Heart right ventricle (tissue), 16 donors: ENCODE data around the gene SHISA4. TPM values are rescaled to one million over a fixed set of nuclear protein-coding genes. Genes with fewer than 3 reads are reported as not detected.

Source experiments
- ATAC-seq, 8 donors: fragments of 200-7000 bp; cut with Tn5 transposase; one replicate each; pipeline ENCODE4 v1.9.1; 2020; ENCODE audit warnings: mild to moderate bottlenecking in 8 of 8, moderate library complexity in 8 of 8, moderate number of reproducible peaks in 1 of 8
- DNase-seq, 2 donors: peaks; one replicate each; pipeline ENCODE4 v3.0.0-alpha.2; 2020
- H3K27ac ChIP-seq, 10 donors: fragments of 200-600 bp; sonication (generic) in 2 of 10; one replicate each; pipeline versions ENCODE4 v1.5.0 to v1.8.0; 2020 to 2022; ENCODE audit warnings: mild to moderate bottlenecking in 3 of 10
- H3K27me3 ChIP-seq, 7 donors: fragments of 200-600 bp; one replicate each; pipeline ENCODE4 v1.8.0; 2021 to 2022; ENCODE audit warnings: mild to moderate bottlenecking in 2 of 7
- H3K36me3 ChIP-seq, 9 donors: fragments of 200-600 bp; sonication (generic) in 1 of 9; one replicate each; pipeline versions ENCODE4 v1.5.0 to v1.8.0; 2020 to 2022; ENCODE audit warnings: mild to moderate bottlenecking in 2 of 9
- H3K4me1 ChIP-seq, 9 donors: fragments of 200-600 bp; sonication (generic) in 1 of 9; one replicate each; pipeline versions ENCODE4 v1.5.0 to v1.8.0; 2020 to 2022; ENCODE audit warnings: mild to moderate bottlenecking in 4 of 9
- H3K4me3 ChIP-seq, 10 donors: fragments of 200-600 bp; sonication (generic) in 2 of 10; one replicate each; pipeline versions ENCODE4 v1.5.0 to v1.8.0; 2020 to 2022; ENCODE audit warnings: mild to moderate bottlenecking in 7 of 10, moderate library complexity in 2 of 10
- H3K9me3 ChIP-seq, 11 donors: fragments of 200-600 bp in 10 of 11; sonication (generic) in 2 of 11; one replicate each; pipeline versions ENCODE4 v1.5.0 to v1.8.0; 2013 to 2022; ENCODE audit warnings: mild to moderate bottlenecking in 2 of 11, control low read depth in 1 of 11, moderate library complexity in 1 of 11
- WGBS, 2 donors: extraction: QIAGEN DNeasy Blood & Tissue Kit; methylation state at CpG; one replicate each; pipeline ENCODE4 v1.1.7; 2013; ENCODE audit warnings: inconsistent platforms in 1 of 2; 5-methylcytosine and 5-hydroxymethylcytosine counted together
- intact Hi-C, 10 donors: fragments of 100-400 bp; cut with DNase I; formaldehyde crosslinking; loops; one replicate each; pipeline versions ENCODE4 v1.11.1 to v1.14.2; 2022
- polyA plus RNA-seq, 2 donors: library from polyadenylated mRNA; stranded (reverse); fragments of 200-250 nt; gene quantifications; one replicate each; pipeline ENCODE4 v1.2.3, GENCODE V29; 2013
- total RNA-seq, 10 donors: library from RNA; stranded (reverse); fragmentation: NEBNext Ultra II Directional in 3 of 10; extraction: Animal tissue kit (Norgen Biotek cat#: 25700) in 3 of 10; gene quantifications; one replicate each; pipeline versions ENCODE4 v1.2.1 to v1.2.4, GENCODE V29; 2021 to 2023
- TF ChIP-seq, protein P1 (sequence below), 9 donors: fragments of 200-600 bp; sonication (generic) in 2 of 9; IDR thresholded peaks; one replicate each; pipeline versions ENCODE4 v1.5.0 to v1.8.0; 2021 to 2022; ENCODE audit warnings: antibody characterized with exemption in 9 of 9, mild to moderate bottlenecking in 5 of 9, moderate library complexity in 1 of 9
- donor health status: Arrhythmogenic right ventricular cardiomyopathy.
- donor health status: ischemic (EF 13 %, LVEDD 7.1; RV severe dilation, severe dysfunction).
- donor health status: healthy with polysubstance abuse.
- donor health status: DM: no; HTN: yes; CAD: no.
- donor health status: DM: no; HTN: no; CAD: no.
- donor health status: ischemic (EF 25% LVEDD 6.9; RV normal size, moderate dysfunction).
- donor health status: ischemic (EF 25% LVEDD 5.7; RV mildly dilated, moderate dysfunction).
- donor health status: healthy.
- donor health status: DM: yes; HTN: yes; CAD: no.
- donor health status: Ischemic cardiomyopathy.
- donor health status: ischemic (EF 35%, LVEDD 5.7; RV mildly dilated, moderate dysfunction).
- donor health status: nonischemic (EF 11% LVEDD 7.7; RV severe dilation, severe dysfunction).
- donor health status: DM: yes; HTN: yes; CAD: no.
- donor health status: PGD.
- donor health status: ischemic (EF 29% LVEDD 5.4; RV normal size, mild dysfunction).
- donor health status: nonischemic (EF 23%, LVEDD 6.1; RV moderate dilation, normal function).

The SHISA4 gene
- total and polyA plus RNA-seq, 12 donors = 72.6 to 214 (median 122) TPM

DNA sequence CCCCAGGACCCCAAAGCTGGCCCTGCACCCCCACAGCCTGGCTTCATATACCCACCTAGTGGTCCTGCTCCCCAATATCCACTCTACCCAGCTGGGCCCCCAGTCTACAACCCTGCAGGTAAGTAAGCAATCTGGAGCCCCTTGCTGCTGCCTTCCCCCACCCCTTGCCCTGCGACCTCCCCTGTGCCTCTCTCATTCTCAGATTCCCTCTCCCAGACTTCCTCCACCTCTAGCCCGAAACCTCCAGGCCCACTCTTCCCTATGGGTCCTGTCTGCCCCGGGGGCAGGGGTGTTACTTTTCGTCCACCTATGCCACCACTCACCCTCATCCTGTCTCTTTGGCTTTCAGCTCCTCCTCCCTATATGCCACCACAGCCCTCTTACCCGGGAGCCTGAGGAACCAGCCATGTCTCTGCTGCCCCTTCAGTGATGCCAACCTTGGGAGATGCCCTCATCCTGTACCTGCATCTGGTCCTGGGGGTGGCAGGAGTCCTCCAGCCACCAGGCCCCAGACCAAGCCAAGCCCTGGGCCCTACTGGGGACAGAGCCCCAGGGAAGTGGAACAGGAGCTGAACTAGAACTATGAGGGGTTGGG lies 2.9 kb downstream of the SHISA4 start:
- H3K27ac ChIP-seq = peak overlapping the region in 1 of 10 donors; percentile 39
- WGBS, 2 donors = 90 to 94% methylated on average over 5 of the region's 5 CpGs

DNA sequence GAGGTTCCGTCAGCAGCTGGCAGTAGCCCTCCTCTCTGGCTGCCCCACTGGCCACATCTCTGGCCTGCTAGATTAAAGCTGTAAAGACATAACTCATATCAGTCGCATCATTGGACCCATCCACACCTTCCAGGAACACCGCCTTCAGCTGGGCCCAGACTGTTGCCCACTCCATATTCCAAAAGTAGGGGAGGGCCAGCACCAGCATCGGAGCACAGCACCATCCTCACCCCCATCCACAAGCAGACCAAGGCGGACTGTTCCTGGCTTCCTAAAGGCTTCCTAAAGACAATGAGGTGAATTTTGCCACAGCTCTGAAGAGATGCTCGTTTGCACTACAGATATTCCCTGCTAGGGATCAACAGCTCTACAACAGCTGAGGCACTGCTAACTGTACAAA lies 3.5 kb downstream of the SHISA4 start:
- DNase-seq = no peak
- no peak for ATAC-seq
- intact Hi-C loops = loop anchor here in 5 of 10 donors (10.0 kb wide), 3 partner anchors 53 to 243 kb away; partner anchors contain the start of gene LMOD1 (in 1 of the 5)
- 88 to 89% methylated on average over 6 of the region's 6 CpGs for whole genome bisulfite sequencing, 2 donors
- H3K9me3 ChIP-seq = no peaks in the 10 kb centered on the region
- H3K4me3 ChIP-seq = no peak overlapping the region
- H3K27me3 ChIP-seq = peaks cover 0 to 33% (median 0%) of the 10 kb centered on the region in 7 donors
- TF ChIP-seq, protein P1, sequence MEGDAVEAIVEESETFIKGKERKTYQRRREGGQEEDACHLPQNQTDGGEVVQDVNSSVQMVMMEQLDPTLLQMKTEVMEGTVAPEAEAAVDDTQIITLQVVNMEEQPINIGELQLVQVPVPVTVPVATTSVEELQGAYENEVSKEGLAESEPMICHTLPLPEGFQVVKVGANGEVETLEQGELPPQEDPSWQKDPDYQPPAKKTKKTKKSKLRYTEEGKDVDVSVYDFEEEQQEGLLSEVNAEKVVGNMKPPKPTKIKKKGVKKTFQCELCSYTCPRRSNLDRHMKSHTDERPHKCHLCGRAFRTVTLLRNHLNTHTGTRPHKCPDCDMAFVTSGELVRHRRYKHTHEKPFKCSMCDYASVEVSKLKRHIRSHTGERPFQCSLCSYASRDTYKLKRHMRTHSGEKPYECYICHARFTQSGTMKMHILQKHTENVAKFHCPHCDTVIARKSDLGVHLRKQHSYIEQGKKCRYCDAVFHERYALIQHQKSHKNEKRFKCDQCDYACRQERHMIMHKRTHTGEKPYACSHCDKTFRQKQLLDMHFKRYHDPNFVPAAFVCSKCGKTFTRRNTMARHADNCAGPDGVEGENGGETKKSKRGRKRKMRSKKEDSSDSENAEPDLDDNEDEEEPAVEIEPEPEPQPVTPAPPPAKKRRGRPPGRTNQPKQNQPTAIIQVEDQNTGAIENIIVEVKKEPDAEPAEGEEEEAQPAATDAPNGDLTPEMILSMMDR (IDR thresholded peaks at IDR 0.05) = no peak
- H3K27ac ChIP-seq = peak overlapping the region in 1 of 10 donors; percentile 44
- peaks cover 0 to 26% (median 0%) of the 10 kb centered on the region in 9 donors for H3K36me3 ChIP-seq
- peaks cover 10 to 50% (median 32%) of the 10 kb centered on the region in 9 donors for H3K4me1 ChIP-seq

More for the DNA sequence above, 2.9 kb downstream of the SHISA4 start:
- Histone ChIP-seq H3K36me3 (peaks cover 0 to 26% (median 0%) of the 10 kb centered on the region in 9 donors), H3K4me3 (no peak overlapping the region), H3K9me3 (no peaks in the 10 kb centered on the region), H3K4me1 (peaks cover 10 to 51% (median 29%) of the 10 kb centered on the region in 9 donors), H3K27me3 (peaks cover 0 to 38% (median 0%) of the 10 kb centered on the region in 7 donors)
- ATAC-seq (no peak), DNase-seq (no peak)
- intact Hi-C loops = loop anchor here in 5 of 10 donors (10.0 kb wide), 3 partner anchors 53 to 243 kb away; partner anchors contain the start of gene LMOD1 (in 1 of the 5)
- TF ChIP-seq, protein P1 (IDR thresholded peaks at IDR 0.05) = no peak

DNA sequence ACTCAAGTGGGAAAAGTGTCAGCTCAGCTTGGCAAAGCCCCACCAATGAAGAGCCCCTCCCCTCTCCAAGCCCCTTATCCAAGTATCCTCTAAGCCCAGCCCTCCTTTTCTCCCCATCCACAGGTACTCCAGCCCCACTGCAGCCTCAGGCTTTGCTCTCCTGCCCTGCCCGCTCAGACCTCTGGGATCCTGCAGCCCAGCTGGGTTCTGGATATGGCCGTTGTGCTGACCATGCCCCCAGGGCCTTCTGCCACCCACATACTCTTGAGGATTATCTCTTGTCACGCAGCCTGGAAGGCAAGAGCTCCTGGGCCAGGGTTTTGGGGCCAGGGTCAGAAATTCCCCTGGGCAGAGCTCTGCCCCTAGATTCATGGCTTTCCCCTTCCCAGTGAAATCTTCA lies 4.7 kb downstream of the SHISA4 start:
- ATAC-seq = no peak
- no peak for DNase-seq
- peaks cover 0 to 31% (median 0%) of the 10 kb centered on the region in 9 donors for H3K36me3 ChIP-seq
- H3K27me3 ChIP-seq = peaks cover 0 to 20% (median 0%) of the 10 kb centered on the region in 7 donors
- TF ChIP-seq, protein P1 (IDR thresholded peaks at IDR 0.05) = no peak
- intact Hi-C loops = loop anchor here in 5 of 10 donors (10.0 kb wide), 3 partner anchors 51 to 241 kb away; partner anchors contain the start of gene LMOD1 (in 1 of the 5)
- H3K9me3 ChIP-seq = no peaks in the 10 kb centered on the region
- WGBS, 2 donors = 43 to 48% methylated on average over 3 of the region's 3 CpGs
- peak overlapping the region in 2 of 10 donors; percentile 13 to 44 for H3K27ac ChIP-seq
- no peak overlapping the region for H3K4me3 ChIP-seq
- H3K4me1 ChIP-seq = peaks cover 10 to 49% (median 22%) of the 10 kb centered on the region in 9 donors

DNA sequence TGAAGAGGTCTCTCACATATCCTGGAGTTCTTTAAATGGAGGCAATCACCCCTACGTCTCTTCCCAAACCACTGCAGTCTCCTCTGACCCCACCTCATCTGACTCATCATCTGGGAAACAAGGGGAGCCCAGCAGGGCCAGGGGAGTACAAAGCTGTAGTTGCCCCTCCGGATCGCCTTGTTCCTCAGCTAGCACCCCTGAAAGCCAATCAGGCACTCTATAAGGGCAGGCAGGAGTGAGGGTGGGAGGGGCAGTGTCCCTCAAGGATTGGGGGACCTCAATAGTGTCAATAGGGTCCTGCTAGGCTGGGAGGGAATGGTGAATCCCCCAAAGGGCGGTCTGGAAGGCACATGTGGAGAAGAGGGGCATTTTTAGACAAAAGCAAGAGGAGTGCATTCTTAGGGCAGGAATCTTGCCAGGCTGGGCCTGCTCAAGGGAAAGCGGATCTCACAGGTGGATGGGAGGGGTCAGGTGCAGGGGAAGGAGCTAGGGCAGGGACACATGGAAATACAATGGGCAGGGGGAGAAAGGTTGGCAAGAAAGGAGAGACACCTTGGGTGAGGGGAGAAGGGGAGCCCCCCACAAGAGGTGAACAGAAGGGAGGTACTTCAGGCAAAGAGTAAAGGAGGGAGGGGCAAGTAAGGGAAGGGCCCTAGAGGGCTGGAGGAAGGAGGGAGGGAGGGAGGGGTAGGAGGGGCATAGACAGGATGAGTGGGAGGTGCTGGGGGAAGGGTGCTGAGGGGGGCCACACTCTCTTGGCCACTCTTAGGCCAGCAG lies 5.8 kb downstream of the SHISA4 start:
- Histone ChIP-seq H3K27me3 (peaks cover 0 to 9% (median 0%) of the 10 kb centered on the region in 7 donors), H3K9me3 (no peaks in the 10 kb centered on the region), H3K4me3 (no peak overlapping the region), H3K27ac (no peak overlapping the region), H3K4me1 (peaks cover 7 to 41% (median 17%) of the 10 kb centered on the region in 9 donors), H3K36me3 (peaks cover 0 to 31% (median 0%) of the 10 kb centered on the region in 9 donors)
- TF ChIP-seq, protein P1 (IDR thresholded peaks at IDR 0.05) = no peak
- DNase-seq (no peak), ATAC-seq (no peak)
- intact Hi-C loops = loop anchor here in 8 of 10 donors (1.0 to 10.0 kb wide), 7 partner anchors 50 to 240 kb away; partner anchors contain the start of genes LMOD1 (in 1 of the 8) and TIMM17A (in 1 of the 8)
- WGBS, 2 donors = 82 to 91% methylated on average over 5 of the region's 5 CpGs
